Natural killer cell (primary cell): ENCODE measurements around the gene SCNN1A. TPM values are rescaled to one million over a fixed set of nuclear protein-coding genes. Genes with fewer than 3 reads are reported as not detected.

Experiments
- ATAC-seq, 3 donors: fragments of 150-1000 bp in 2 of 3; fragments of 200-7000 bp in 1 of 3; cut with Tn5 transposase; 1 replicate in 1 of 3; 2 replicates in 2 of 3; pipeline ENCODE4 v1.10.0; 2021; ENCODE audit warnings: mild to moderate bottlenecking in 2 of 3, moderate library complexity in 2 of 3
- DNase-seq, 2 donors: peaks; one replicate each; pipeline versions ENCODE4 v3.0.0 to v3.0.0-alpha.2; 2013 to 2021; ENCODE audit warnings: mixed read lengths in 1 of 2
- H3K27ac ChIP-seq: one replicate; pipeline ENCODE4 v1.5.1; 2013; ENCODE audit warnings: mild to moderate bottlenecking, low read length
- H3K27me3 ChIP-seq: one replicate; pipeline ENCODE4 v1.6.1; 2013; ENCODE audit warnings: low read length; ENCODE audit not compliant: control insufficient read depth, insufficient read depth
- H3K36me3 ChIP-seq: one replicate; pipeline ENCODE4 v1.6.1; 2013; ENCODE audit warnings: low read length; ENCODE audit not compliant: control insufficient read depth, insufficient read depth
- H3K4me1 ChIP-seq: one replicate; pipeline ENCODE4 v1.6.1; 2013; ENCODE audit warnings: low read length; ENCODE audit not compliant: control insufficient read depth, insufficient read depth
- H3K4me3 ChIP-seq: one replicate; pipeline ENCODE4 v1.5.1; 2013; ENCODE audit warnings: low read length
- H3K9me3 ChIP-seq: one replicate; pipeline ENCODE4 v1.6.1; 2013; ENCODE audit warnings: low read length; ENCODE audit not compliant: control insufficient read depth, insufficient read depth
- H3K27ac Mint-ChIP-seq, 2 donors: one replicate each; pipeline ENCODE4 v1.8.0; 2022; ENCODE audit warnings: mild to moderate bottlenecking in 2 of 2, mixed read lengths in 2 of 2, moderate library complexity in 1 of 2
- H3K27me3 Mint-ChIP-seq, 2 donors: one replicate each; pipeline ENCODE4 v1.8.0; 2022; ENCODE audit warnings: low read depth in 2 of 2, mixed read lengths in 2 of 2
- H3K36me3 Mint-ChIP-seq: one replicate; pipeline ENCODE4 v1.8.0; 2022; ENCODE audit warnings: mixed read lengths
- H3K4me1 Mint-ChIP-seq, 2 donors: one replicate each; pipeline ENCODE4 v1.8.0; 2022; ENCODE audit warnings: mixed read lengths in 2 of 2
- H3K4me3 Mint-ChIP-seq: one replicate; pipeline ENCODE4 v1.8.0; 2022; ENCODE audit warnings: mild to moderate bottlenecking, moderate library complexity, mixed read lengths
- H3K9me3 Mint-ChIP-seq, 2 donors: one replicate each; pipeline ENCODE4 v1.8.0; 2022; ENCODE audit warnings: mixed read lengths in 2 of 2
- CTCF ChIP-seq: fragments of 200-600 bp; IDR thresholded peaks from one replicate; pipeline ENCODE4 v1.8.0; 2022; ENCODE audit warnings: antibody characterized with exemption
- WGBS: methylation state at CpG from one replicate; pipeline ENCODE4 v1.1.7; 2013; ENCODE audit warnings: missing lambda C conversion rate; ENCODE audit not compliant: insufficient coverage; 5-methylcytosine and 5-hydroxymethylcytosine counted together
- intact Hi-C: fragments of 100-400 bp; cut with micrococcal nuclease; formaldehyde crosslinking; loops from one replicate; pipeline ENCODE4 v1.14.2; 2022
- total RNA-seq, 4 donors: library from RNA; stranded (reverse); fragments of 120-200 nt in 1 of 4; gene quantifications; one replicate each; pipeline versions ENCODE4 v1.2.3 to v1.2.4, GENCODE V29; 2013 to 2022

SCNN1A gene
- total RNA-seq, 3 donors from 2014 or later (not counting 1 experiment from before 2014, with no cell fraction given) = 1.5 to 3.0 (median 1.5) TPM

DNA sequence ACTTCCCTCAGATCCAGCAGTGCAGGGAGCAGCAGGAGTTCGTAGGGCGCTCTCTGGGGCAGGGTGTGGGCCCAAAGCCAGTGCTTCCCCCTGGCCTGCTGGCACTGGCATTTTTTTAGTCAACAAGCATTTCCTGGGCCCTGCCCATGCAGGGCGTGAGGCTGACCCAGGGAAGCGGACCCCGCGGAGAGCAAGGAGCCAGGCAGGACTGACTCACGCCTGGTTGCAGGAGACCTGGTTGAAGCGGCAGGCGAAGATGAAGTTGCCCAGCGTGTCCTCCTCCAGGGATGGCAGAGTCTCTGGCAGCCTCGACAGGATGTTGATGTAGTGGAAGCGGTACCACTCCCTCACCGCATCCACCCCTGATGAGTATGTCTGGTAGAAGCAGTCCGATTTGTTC, 13.5 kb downstream of the SCNN1A start:
- peak overlapping the region in 1 of 2 donors; percentile 66 for H3K27ac Mint-ChIP-seq
- Histone ChIP-seq H3K27ac (no peak overlapping the region), H3K27me3 (no peaks in the 10 kb centered on the region), H3K36me3 (no peaks in the 10 kb centered on the region), H3K9me3 (no peaks in the 10 kb centered on the region), H3K4me1 (peaks cover 15% of the 10 kb centered on the region), H3K4me3 (no peak overlapping the region)
- TF ChIP-seq CTCF = no peak
- 85% methylated on average over 14 of the region's 14 CpGs for WGBS
- ATAC-seq = no peak
- intact Hi-C loops = no loop called here
- peaks cover 6 to 18% of the 10 kb centered on the region in 2 donors for H3K4me1 Mint-ChIP-seq
- H3K27me3 Mint-ChIP-seq = no peaks in the 10 kb centered on the region
- no peaks in the 10 kb centered on the region for H3K9me3 Mint-ChIP-seq
- H3K36me3 Mint-ChIP-seq = no peaks in the 10 kb centered on the region
- peak in 1 of 2 donors; percentile 47 for DNase-seq
- peak overlapping the region; percentile 25 for H3K4me3 Mint-ChIP-seq

DNA sequence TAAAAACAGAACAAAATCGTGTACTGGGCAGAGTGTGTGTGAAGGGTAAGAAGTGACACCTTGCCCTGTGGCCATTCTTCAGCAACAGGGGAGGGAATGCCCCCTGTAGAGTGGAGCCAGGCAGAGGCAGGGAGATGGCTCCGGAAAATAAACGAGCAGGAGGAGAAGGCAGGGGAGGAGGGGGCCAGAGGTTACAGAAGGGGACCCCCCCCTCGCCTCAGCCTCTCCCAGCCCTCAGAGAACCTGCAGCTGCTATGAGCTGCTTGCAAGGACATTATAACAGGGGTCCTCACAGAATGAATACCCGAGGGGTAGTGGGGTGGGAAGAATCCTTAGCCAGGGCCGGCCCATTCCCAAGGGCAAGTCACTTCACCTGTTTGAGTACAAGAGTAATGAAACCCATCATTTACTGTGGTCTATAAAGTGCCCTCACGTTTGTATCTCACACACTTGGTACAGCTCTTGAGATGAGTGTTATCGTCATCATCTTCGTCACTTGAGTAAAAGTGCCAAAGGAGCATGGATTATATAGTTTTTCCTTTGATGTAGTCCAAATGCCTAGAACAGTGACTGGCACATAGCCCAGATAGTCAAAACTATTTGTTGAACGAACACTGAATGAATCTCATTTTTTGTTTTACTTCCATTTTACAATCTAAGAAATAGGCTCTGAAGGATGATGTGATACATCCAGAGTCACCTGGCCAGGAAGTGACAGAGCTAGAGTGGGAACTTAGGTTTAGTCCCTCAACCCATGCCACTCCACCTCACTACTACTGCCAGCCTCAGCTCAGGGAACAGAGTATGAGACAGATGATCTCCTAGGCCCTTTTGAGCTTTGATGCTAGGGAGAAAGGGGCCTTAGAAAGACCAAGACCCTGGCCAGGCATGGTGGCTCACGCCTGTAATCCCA, 14.5 kb downstream of the SCNN1A start:
- no peaks in the 10 kb centered on the region for H3K9me3 Mint-ChIP-seq
- TF ChIP-seq CTCF = no peak
- Histone ChIP-seq H3K4me3 (no peak overlapping the region), H3K9me3 (no peaks in the 10 kb centered on the region), H3K36me3 (no peaks in the 10 kb centered on the region), H3K27me3 (no peaks in the 10 kb centered on the region), H3K4me1 (peaks cover 15% of the 10 kb centered on the region), H3K27ac (no peak overlapping the region)
- WGBS = 75% methylated on average over 10 of the region's 11 CpGs
- no peak overlapping the region for H3K4me3 Mint-ChIP-seq
- no peak for DNase-seq
- no peaks in the 10 kb centered on the region for H3K27me3 Mint-ChIP-seq
- no peaks in the 10 kb centered on the region for H3K36me3 Mint-ChIP-seq
- H3K4me1 Mint-ChIP-seq = peaks cover 6 to 26% of the 10 kb centered on the region in 2 donors
- no peak overlapping the region for H3K27ac Mint-ChIP-seq
- ATAC-seq = no peak
- intact Hi-C loops = no loop called here

DNA sequence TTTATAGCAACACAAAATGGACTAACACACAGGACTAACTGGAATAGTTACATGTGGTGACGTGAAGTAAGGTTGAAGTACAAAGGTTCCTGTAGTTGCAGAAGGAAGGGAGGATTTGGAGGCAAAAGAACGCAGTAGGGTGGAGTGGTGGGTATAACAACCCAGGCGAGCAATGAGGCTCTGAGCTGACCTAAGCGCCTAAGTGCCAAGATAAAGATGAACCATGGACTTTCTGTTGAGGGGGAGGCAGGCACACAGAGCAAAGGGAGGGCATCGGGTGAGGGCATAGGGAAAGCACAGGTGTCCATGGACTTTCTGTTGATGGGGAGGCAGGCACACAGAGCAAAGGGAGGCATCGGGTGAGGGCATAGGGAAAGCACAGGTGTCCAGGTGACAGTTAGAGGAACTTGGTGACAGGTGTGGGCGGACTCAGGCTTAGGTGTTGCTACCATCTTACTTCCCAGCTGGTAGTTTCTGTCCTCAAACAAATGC, 15.2 kb downstream of the SCNN1A start:
- no peaks in the 10 kb centered on the region for H3K27me3 ChIP-seq

More for the DNA sequence above, 15.2 kb downstream of the SCNN1A start:
- H3K27ac ChIP-seq = no peak overlapping the region
- H3K4me3 ChIP-seq = no peak overlapping the region
- ATAC-seq (no peak), DNase-seq (no peak)
- no peaks in the 10 kb centered on the region for H3K36me3 Mint-ChIP-seq
- H3K27me3 Mint-ChIP-seq = no peaks in the 10 kb centered on the region
- H3K27ac Mint-ChIP-seq = no peak overlapping the region
- intact Hi-C loops = no loop called here
- H3K4me1 ChIP-seq = peaks cover 15% of the 10 kb centered on the region
- WGBS = 79% methylated on average over 7 of the region's 7 CpGs
- H3K4me1 Mint-ChIP-seq = peaks cover 6 to 29% of the 10 kb centered on the region in 2 donors
- no peaks in the 10 kb centered on the region for H3K9me3 ChIP-seq
- H3K36me3 ChIP-seq = no peaks in the 10 kb centered on the region
- TF ChIP-seq CTCF = no peak
- no peak overlapping the region for H3K4me3 Mint-ChIP-seq
- H3K9me3 Mint-ChIP-seq = no peaks in the 10 kb centered on the region
